CD4-positive, alpha-beta memory T cell (primary cell): ENCODE results near the gene MARF1. TPM values are rescaled to one million over a fixed set of nuclear protein-coding genes. Genes with fewer than 3 reads are reported as not detected.
A peak's percentile ranks its signal among the peaks of the same experiment; 100 is the strongest.
"Not testable (repeated sequence)": the region's sequence is repeated elsewhere in the genome, so short reads cannot be mapped to it uniquely, and the experiment has no call there.

ENCODE experiments used
- CTCF ChIA-PET: fragments of 350-600 bp; sonication (Branson Sonifier 250); formaldehyde crosslinking; loops from one replicate; lab custom pipeline; 2021; ENCODE audit warnings: inconsistent platforms; ENCODE audit not compliant: partially characterized antibody; lab: Charles Lee
- POLR2A ChIA-PET: fragments of 350-600 bp; sonication (Branson Sonifier 250); formaldehyde crosslinking; loops from one replicate; lab custom pipeline; 2021; ENCODE audit not compliant: partially characterized antibody; lab: Charles Lee
- DNase-seq, 5 donors: peaks; one replicate each; pipeline versions ENCODE4 v3.0.0 to v3.0.0-alpha.2; 2020 to 2022; ENCODE audit warnings: mixed read lengths in 1 of 5
- H3K27ac ChIP-seq: one replicate; pipeline ENCODE4 v1.7.0; 2013; ENCODE audit warnings: low read depth, low read length
- H3K27me3 ChIP-seq: 2 replicates; pipeline ENCODE4 v1.7.0; 2013; ENCODE audit warnings: mild to moderate bottlenecking, low read length, moderate library complexity; ENCODE audit not compliant: insufficient read depth
- H3K36me3 ChIP-seq: 2 replicates; pipeline ENCODE4 v1.7.0; 2013; ENCODE audit warnings: mild to moderate bottlenecking, low read length, moderate library complexity; ENCODE audit not compliant: insufficient read depth
- H3K4me1 ChIP-seq: 2 replicates; pipeline ENCODE4 v1.7.0; 2013; ENCODE audit warnings: mild to moderate bottlenecking, low read length, moderate library complexity; ENCODE audit not compliant: insufficient read depth
- H3K4me3 ChIP-seq, 2 donors: one replicate each; pipeline ENCODE4 v1.7.0; 2013; ENCODE audit warnings: low read length in 2 of 2, mild to moderate bottlenecking in 1 of 2
- H3K9me3 ChIP-seq, 2 donors: one replicate each; pipeline ENCODE4 v1.7.0; 2013; ENCODE audit warnings: low read length in 2 of 2, control low read depth in 1 of 2; ENCODE audit not compliant: control insufficient read depth in 1 of 2
- H3K27ac Mint-ChIP-seq, 7 donors: one replicate each; pipeline ENCODE4 v1.8.0; 2020 to 2021; ENCODE audit warnings: mixed read lengths in 7 of 7, mild to moderate bottlenecking in 6 of 7, inconsistent platforms in 3 of 7, moderate library complexity in 3 of 7
- H3K27me3 Mint-ChIP-seq, 2 donors: one replicate each; pipeline ENCODE4 v1.8.0; 2020 to 2021; ENCODE audit warnings: mixed read lengths in 2 of 2
- H3K36me3 Mint-ChIP-seq, 2 donors: one replicate each; pipeline ENCODE4 v1.8.0; 2020 to 2021; ENCODE audit warnings: mixed read lengths in 2 of 2, inconsistent platforms in 1 of 2, mild to moderate bottlenecking in 1 of 2
- H3K4me1 Mint-ChIP-seq, 4 donors: one replicate each; pipeline ENCODE4 v1.8.0; 2020 to 2021; ENCODE audit warnings: mixed read lengths in 4 of 4, mild to moderate bottlenecking in 1 of 4
- H3K4me3 Mint-ChIP-seq, 8 donors: one replicate each; pipeline ENCODE4 v1.8.0; 2020 to 2021; ENCODE audit warnings: mixed read lengths in 8 of 8, mild to moderate bottlenecking in 7 of 8, moderate library complexity in 6 of 8, inconsistent platforms in 3 of 8
- H3K9me3 Mint-ChIP-seq, 8 donors: one replicate each; pipeline ENCODE4 v1.8.0; 2020 to 2021; ENCODE audit warnings: mixed read lengths in 8 of 8, mild to moderate bottlenecking in 5 of 8, inconsistent platforms in 3 of 8, moderate library complexity in 1 of 8
- intact Hi-C: fragments of 100-400 bp; cut with micrococcal nuclease; formaldehyde crosslinking; loops from one replicate; pipeline ENCODE4 v1.15.1; 2023
- polyA plus RNA-seq, 2 donors: library from polyadenylated mRNA; unstranded; fragments of 300-500 nt; fragmentation: Illumina TruSeq; gene quantifications; one replicate each; pipeline ENCODE4 v1.2.3, GENCODE V29; 2021
- total RNA-seq, 2 experiments: library from RNA; stranded (reverse); gene quantifications; one replicate each; pipeline ENCODE4 v1.2.3, GENCODE V29; 2021

Gene MARF1
- total RNA-seq (100 to 1,000 TPM; 223 to 235 TPM), polyA plus RNA-seq (10 to 100 TPM in 1 of 2 donors, 1 to 10 TPM in 1; 6.8 to 19.7 TPM)

DNA sequence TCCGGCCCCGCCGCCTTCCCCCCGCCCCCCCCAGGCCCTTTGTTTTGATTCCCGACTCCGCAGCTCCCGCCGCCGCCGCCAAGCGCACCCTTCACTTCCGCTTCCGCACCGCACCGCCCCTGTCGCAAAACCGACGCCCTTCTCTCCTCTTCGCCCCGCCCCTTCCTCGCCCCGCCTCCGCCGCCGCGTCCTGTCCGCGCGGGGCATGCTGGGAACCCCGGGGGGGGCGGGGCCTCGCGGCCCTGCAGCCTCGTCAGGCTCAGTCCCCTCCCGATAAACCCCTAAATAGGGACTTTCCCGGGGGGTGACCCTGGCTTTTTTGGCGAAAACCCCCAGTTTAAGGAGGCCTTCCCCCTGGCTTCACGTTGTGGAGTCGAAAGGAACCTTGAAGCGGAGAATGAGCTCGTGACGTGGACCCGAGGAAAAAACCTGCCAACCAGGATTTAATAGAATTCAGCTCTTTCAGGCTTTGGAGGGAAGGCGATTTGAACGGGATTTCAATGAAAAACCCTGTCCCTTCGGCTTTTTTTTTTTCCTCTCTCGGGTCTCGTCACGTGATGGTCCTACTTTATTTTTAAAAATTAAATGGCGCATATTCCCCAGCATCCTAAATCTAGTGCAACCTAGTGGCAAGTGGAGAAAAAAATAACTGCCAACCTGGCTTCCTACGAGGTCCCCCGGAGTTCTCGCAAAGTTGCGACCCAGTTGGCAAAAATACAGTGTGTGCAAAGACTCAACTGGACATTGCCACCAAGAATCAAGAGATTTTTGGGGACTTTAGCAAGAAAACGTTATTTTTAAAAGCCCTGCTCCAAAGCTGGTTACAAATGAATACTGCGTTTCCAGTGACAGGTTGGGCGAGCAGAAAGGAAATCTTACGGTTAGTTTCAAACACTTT, at the start of gene MARF1:
MARF1 (minus strand) TSS at position 107 of the 898 bp plus-strand sequence. CDS start 3,921 bp downstream, outside the sequence.
- peak within 1 kb of the TSS; percentile 91 for H3K27ac ChIP-seq
- POLR2A ChIA-PET, result interaction anchor here (0.6 to 5.3 kb wide), 28 partner anchors 8 to 307 kb away, joined by 3 to 83 read pairs (median 5); partner anchors contain the start of gene NDE1
- H3K9me3 ChIP-seq, result no peaks in the 10 kb centered on the region
- Mint-ChIP-seq H3K9me3 (no peaks in the 10 kb centered on the region), H3K4me3 (peak within 1 kb of the TSS; percentile 87 to 95 (median 92)), H3K4me1 (peaks cover 31 to 57% (median 41%) of the 10 kb centered on the region in 4 donors), H3K27me3 (no peaks in the 10 kb centered on the region), H3K36me3 (peaks cover 12 to 25% of the 10 kb centered on the region in 2 donors), H3K27ac (peak within 1 kb of the TSS; percentile 99)
- H3K4me1 ChIP-seq, result peaks cover 50% of the 10 kb centered on the region
- no peaks in the 10 kb centered on the region for H3K27me3 ChIP-seq
- intact Hi-C loops, result loop anchor here (1.0 to 5.0 kb wide), 2 partner anchors 29 to 244 kb away; partner anchors contain the start of gene CEP20
- no peaks in the 10 kb centered on the region for H3K36me3 ChIP-seq
- CTCF ChIA-PET, result interaction anchor here (0.9 to 4.7 kb wide), 14 partner anchors 9 to 217 kb away, joined by 3 to 31 read pairs (median 14); no protein-coding TSS in a partner anchor
- peak; percentile 99 to 100 (median 99) for DNase-seq
- peak within 1 kb of the TSS; percentile 95 to 100 for H3K4me3 ChIP-seq

DNA sequence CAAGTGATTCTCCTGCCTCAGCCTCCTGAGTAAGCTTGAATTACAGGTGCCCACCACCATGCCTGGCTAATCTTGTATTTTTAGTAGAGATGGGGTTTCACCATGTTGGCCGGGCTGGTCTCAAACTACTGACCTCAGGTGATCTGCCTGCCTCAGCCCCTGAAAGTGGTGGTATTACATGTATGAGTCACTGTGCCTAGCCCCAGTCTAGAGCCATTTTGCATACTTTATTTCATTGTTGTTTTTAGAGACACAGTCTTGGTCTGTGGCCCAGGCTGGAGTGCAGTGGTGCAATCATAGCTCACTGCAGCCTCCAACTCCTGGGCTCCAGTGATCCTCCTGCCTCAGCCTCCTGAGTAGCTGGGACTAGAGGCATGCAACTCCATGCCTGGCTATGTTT, 49.6 kb upstream of the MARF1 start:
- H3K4me3 ChIP-seq, H3K4me3 Mint-ChIP-seq, H3K27me3 ChIP-seq, H3K27me3 Mint-ChIP-seq, H3K4me1 ChIP-seq, H3K9me3 Mint-ChIP-seq, H3K9me3 ChIP-seq, POLR2A ChIA-PET, H3K4me1 Mint-ChIP-seq, DNase-seq, H3K27ac ChIP-seq, intact Hi-C loops: not testable (repeated sequence)
- H3K27ac Mint-ChIP-seq, result peak overlapping the region in 1 of 7 donors; percentile 25
- CTCF ChIA-PET, result interaction anchor here (7.4 kb wide), 1 partner anchor 12 kb away, joined by 32 read pairs; no protein-coding TSS in a partner anchor
- H3K36me3 ChIP-seq, result peaks cover 78% of the 10 kb centered on the region
- H3K36me3 Mint-ChIP-seq, result peaks cover 50 to 86% of the 10 kb centered on the region in 2 donors

DNA sequence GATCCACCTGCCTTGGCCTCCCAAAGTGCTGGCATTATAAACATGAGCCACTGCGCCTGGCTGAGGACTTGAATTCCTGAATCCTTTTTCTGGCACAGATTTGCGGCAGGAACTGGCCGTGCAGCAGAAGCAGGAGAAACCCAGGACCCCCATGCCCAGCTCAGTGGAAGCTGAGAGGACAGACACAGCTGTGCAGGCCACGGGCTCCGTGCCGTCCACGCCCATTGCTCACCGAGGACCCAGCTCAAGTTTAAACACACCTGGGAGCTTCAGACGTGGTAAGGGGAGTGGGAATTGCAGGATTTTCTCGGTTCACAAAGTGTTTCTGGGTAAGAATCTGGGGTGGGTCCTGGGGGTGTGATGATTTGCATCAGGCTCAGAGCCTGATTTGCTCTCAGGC, 48.1 kb upstream of the MARF1 start:
- H3K36me3 Mint-ChIP-seq, result peaks cover 45 to 89% of the 10 kb centered on the region in 2 donors
- no peak overlapping the region for H3K4me3 Mint-ChIP-seq
- H3K9me3 Mint-ChIP-seq, result no peaks in the 10 kb centered on the region
- intact Hi-C loops, result no loop called here
- no peak for DNase-seq
- CTCF ChIA-PET, result interaction anchor here (7.4 kb wide), 1 partner anchor 14 kb away, joined by 32 read pairs; no protein-coding TSS in a partner anchor
- H3K4me1 ChIP-seq, result no peaks in the 10 kb centered on the region
- no peaks in the 10 kb centered on the region for H3K27me3 Mint-ChIP-seq
- peaks cover 0 to 1% (median 0%) of the 10 kb centered on the region in 4 donors for H3K4me1 Mint-ChIP-seq
- no peak overlapping the region for H3K27ac ChIP-seq
- POLR2A ChIA-PET, result no interaction called here
- H3K27ac Mint-ChIP-seq, result peak overlapping the region in 1 of 7 donors; percentile 37
- H3K27me3 ChIP-seq, result no peaks in the 10 kb centered on the region
- H3K36me3 ChIP-seq, result peaks cover 78% of the 10 kb centered on the region
- no peaks in the 10 kb centered on the region for H3K9me3 ChIP-seq
- no peak overlapping the region for H3K4me3 ChIP-seq

- H3K27ac ChIP-seq, result no peak overlapping the region
- POLR2A ChIA-PET, result no interaction called here
- no peaks in the 10 kb centered on the region for H3K27me3 Mint-ChIP-seq
- H3K27me3 ChIP-seq, result no peaks in the 10 kb centered on the region
- H3K36me3 ChIP-seq, result peaks cover 75% of the 10 kb centered on the region
- CTCF ChIA-PET, result interaction anchor here (1.2 to 7.4 kb wide), 2 partner anchors 14 to 262 kb away, joined by 3 to 32 read pairs; no protein-coding TSS in a partner anchor
- H3K36me3 Mint-ChIP-seq, result peaks cover 49 to 91% of the 10 kb centered on the region in 2 donors
- peaks cover 0 to 4% (median under 1%) of the 10 kb centered on the region in 4 donors for H3K4me1 Mint-ChIP-seq
- intact Hi-C loops, result no loop called here
- H3K9me3 ChIP-seq, result no peaks in the 10 kb centered on the region
- H3K27ac Mint-ChIP-seq, result no peak overlapping the region
- H3K4me3 ChIP-seq, result no peak overlapping the region
- no peaks in the 10 kb centered on the region for H3K4me1 ChIP-seq
- DNase-seq, result no peak
- H3K4me3 Mint-ChIP-seq, result no peak overlapping the region
- no peaks in the 10 kb centered on the region for H3K9me3 Mint-ChIP-seq
These were observed 47.3 kb upstream of the MARF1 start for GRCh38 chr16:15690296-15690695.

DNA sequence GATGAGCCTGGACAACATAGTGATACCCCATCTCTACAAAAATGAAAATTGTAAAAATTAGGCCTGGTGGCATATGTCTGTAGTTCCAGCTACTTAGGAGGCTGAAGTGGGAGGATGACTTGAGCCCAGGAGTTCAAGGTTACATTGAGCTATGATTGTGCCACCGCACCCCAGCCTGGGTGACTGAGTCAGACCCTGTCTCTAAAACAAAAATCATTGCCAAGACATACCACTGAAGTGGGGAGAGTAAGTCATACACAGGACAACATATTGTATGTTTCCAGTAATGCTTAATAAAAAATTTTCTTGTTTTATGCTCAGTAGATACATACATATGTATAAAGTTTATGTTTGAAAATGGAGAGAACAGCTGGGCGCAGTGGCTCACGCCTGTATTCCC, 46.3 kb upstream of the MARF1 start:
- no peaks in the 10 kb centered on the region for H3K4me1 ChIP-seq
- ChIA-PET POLR2A (interaction anchor here (1.2 to 1.9 kb wide), 2 partner anchors 47 to 98 kb away, joined by 3 to 6 read pairs; partner anchors contain the start of gene MARF1), CTCF (interaction anchor here (1.2 to 7.4 kb wide), 2 partner anchors 15 to 261 kb away, joined by 3 to 32 read pairs; no protein-coding TSS in a partner anchor)
- H3K27me3 ChIP-seq, result no peaks in the 10 kb centered on the region
- no peaks in the 10 kb centered on the region for H3K27me3 Mint-ChIP-seq
- no peaks in the 10 kb centered on the region for H3K9me3 Mint-ChIP-seq
- H3K4me3 Mint-ChIP-seq, result no peak overlapping the region
- no peaks in the 10 kb centered on the region for H3K9me3 ChIP-seq
- peaks cover 53 to 89% of the 10 kb centered on the region in 2 donors for H3K36me3 Mint-ChIP-seq
- H3K27ac ChIP-seq, result no peak overlapping the region
- peak overlapping the region in 4 of 7 donors; percentile 4 to 79 (median 70) for H3K27ac Mint-ChIP-seq
- H3K4me1 Mint-ChIP-seq, result peaks cover 0 to 7% (median 2%) of the 10 kb centered on the region in 4 donors
- no peak for DNase-seq
- intact Hi-C loops, result no loop called here
- peaks cover 71% of the 10 kb centered on the region for H3K36me3 ChIP-seq
- H3K4me3 ChIP-seq, result no peak overlapping the region

- Mint-ChIP-seq H3K9me3 (no peaks in the 10 kb centered on the region), H3K27me3 (no peaks in the 10 kb centered on the region), H3K4me3 (no peak overlapping the region), H3K36me3 (peaks cover 32 to 74% of the 10 kb centered on the region in 2 donors), H3K27ac (peak overlapping the region in 3 of 7 donors; percentile 19 to 61 (median 37)), H3K4me1 (peaks cover 4 to 11% (median 8%) of the 10 kb centered on the region in 4 donors)
- Histone ChIP-seq H3K9me3 (no peaks in the 10 kb centered on the region), H3K4me1 (no peaks in the 10 kb centered on the region), H3K4me3 (no peak overlapping the region), H3K36me3 (peaks cover 56% of the 10 kb centered on the region), H3K27me3 (no peaks in the 10 kb centered on the region), H3K27ac (no peak overlapping the region)
- intact Hi-C loops, result no loop called here
- POLR2A ChIA-PET, result no interaction called here
- no peak for DNase-seq
- CTCF ChIA-PET, result no interaction called here
These were observed 43.3 kb upstream of the MARF1 start for GRCh38 chr16:15686287-15686686.
